ENCODE data around the gene ELF5. TPM values are rescaled to one million over a fixed set of nuclear protein-coding genes. Genes with fewer than 3 reads are reported as not detected.

Gene ELF5
- total RNA-seq, 2 experiments from 2014 or later = not detected

DNA sequence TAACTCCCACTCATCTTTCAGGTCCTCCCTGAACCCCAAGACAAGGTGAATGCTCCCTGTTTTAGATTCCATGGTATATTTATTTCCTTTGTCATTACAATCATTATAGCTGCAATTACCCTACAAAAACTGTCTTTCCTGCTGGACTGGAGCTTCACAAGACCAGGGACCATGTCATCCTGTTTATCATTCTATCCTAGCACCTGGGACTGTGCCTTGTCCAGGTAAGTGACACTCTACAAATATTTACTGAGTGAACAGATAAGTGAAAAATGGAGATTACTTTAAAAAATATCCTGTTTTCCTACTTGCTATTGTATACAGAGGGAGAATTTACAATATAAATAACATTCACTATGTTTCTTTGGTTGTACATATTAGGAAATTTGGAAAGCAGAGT is 22.5 kb upstream of the ELF5 start:
- no peaks in the 10 kb centered on the region for H3K9me3 Mint-ChIP-seq (ENCODE audit: insufficient read depth)
- CTCF ChIA-PET = no interaction called here

DNA sequence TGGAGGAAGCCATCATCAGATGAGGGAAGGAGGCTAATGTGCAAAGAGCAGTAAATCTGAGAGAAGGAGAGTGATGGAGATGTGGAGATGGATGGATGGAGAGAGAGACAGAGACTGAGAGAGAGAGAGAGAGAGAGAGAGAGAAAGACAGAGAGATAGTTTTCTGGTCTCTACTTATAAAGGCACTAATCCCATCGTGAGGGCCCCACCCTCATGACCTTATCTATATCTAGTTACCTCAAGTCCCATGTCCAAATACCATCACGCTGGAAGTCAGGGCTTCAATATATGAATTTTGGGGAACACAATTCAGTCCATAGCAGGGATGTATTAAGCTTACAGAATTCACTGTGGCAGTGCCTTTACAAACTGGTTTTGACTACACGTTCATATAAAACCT is 21.2 kb upstream of the ELF5 start:
- H3K36me3 Mint-ChIP-seq (ENCODE audit: low read depth) = no peaks in the 10 kb centered on the region
- peaks cover 14% of the 10 kb centered on the region for H3K27me3 Mint-ChIP-seq (ENCODE audit: low read depth)
- H3K9me3 Mint-ChIP-seq (ENCODE audit: insufficient read depth) = no peaks in the 10 kb centered on the region
- ChIA-PET CTCF (no interaction called here), POLR2A (no interaction called here)
- no peak overlapping the region for H3K4me3 Mint-ChIP-seq
- DNase-seq (no peak), ATAC-seq (no peak)
- no peak overlapping the region for H3K27ac Mint-ChIP-seq
- H3K4me1 Mint-ChIP-seq (ENCODE audit: low read depth) = no peaks in the 10 kb centered on the region

More for the DNA sequence above, 22.5 kb upstream of the ELF5 start:
- H3K27ac Mint-ChIP-seq = no peak overlapping the region
- H3K36me3 Mint-ChIP-seq (ENCODE audit: low read depth) = no peaks in the 10 kb centered on the region
- no peak for ATAC-seq
- POLR2A ChIA-PET = no interaction called here
- peaks cover 23% of the 10 kb centered on the region for H3K27me3 Mint-ChIP-seq (ENCODE audit: low read depth)
- DNase-seq = no peak
- no peak overlapping the region for H3K4me3 Mint-ChIP-seq
- H3K4me1 Mint-ChIP-seq (ENCODE audit: low read depth) = no peaks in the 10 kb centered on the region

DNA sequence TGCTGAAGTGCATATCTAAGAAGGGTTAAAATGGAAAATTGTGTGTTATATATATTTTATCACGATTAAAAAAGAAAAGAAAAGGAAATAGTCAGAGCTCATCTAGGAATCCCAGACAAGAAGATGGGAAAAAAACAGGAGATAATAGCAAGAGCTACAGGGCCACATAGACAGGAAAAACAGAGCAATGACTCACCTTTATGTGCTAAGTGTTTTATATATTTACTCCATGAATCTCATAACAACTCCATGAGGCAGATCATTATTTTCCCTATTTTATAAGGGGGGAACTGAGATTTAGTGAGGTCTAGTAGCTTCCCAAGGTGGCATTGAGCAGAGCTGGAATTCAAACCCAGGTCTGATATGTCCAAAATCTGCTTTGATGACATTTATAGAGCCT is 18.1 kb upstream of the ELF5 start:
- Mint-ChIP-seq H3K9me3 (ENCODE audit: insufficient read depth) (no peaks in the 10 kb centered on the region), H3K27me3 (ENCODE audit: low read depth) (peaks cover 13% of the 10 kb centered on the region), H3K36me3 (ENCODE audit: low read depth) (no peaks in the 10 kb centered on the region), H3K4me1 (ENCODE audit: low read depth) (no peaks in the 10 kb centered on the region), H3K4me3 (no peak overlapping the region), H3K27ac (no peak overlapping the region)
- POLR2A ChIA-PET = interaction anchor here (0.7 kb wide), 1 partner anchor 41 kb away, joined by 3 read pairs; no protein-coding TSS in a partner anchor
- ATAC-seq = no peak
- CTCF ChIA-PET = no interaction called here
- no peak for DNase-seq

DNA sequence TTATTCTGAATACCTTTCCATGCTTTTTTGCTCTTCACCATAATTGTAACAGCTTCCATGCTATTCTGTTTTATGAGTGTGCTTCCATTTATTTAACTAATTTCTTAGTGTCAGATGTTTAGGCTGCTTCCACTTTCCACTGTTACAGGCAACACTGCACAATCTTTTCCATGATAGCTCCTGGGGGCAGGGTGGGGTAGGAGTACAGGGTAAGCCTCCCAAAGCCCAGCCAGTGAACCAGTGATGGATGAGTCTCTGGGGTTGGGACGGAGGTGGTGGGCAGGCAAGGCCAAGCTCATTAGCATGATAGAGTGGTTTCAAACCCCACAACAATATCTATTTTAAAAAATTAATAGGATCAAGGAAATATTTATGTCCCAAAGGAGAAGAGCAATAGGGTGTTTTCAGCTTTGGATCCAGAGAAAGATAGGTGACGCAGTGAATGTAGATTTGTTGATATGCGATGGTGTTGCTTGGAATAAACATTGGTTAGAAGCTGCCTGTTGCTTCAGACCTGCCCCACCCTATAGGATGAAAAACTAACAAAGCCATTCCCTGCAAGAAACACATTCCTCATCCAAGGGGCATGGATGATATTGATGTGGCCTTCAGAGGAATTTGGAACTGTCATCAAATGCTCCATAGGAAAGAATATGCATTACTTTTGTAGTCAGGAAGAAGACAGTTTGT is 17.1 kb upstream of the ELF5 start:
- Mint-ChIP-seq H3K27ac (no peak overlapping the region), H3K4me1 (ENCODE audit: low read depth) (no peaks in the 10 kb centered on the region), H3K9me3 (ENCODE audit: insufficient read depth) (no peaks in the 10 kb centered on the region), H3K27me3 (ENCODE audit: low read depth) (peaks cover 13% of the 10 kb centered on the region), H3K36me3 (ENCODE audit: low read depth) (no peaks in the 10 kb centered on the region), H3K4me3 (no peak overlapping the region)
- ATAC-seq (no peak), DNase-seq (no peak)
- CTCF ChIA-PET = no interaction called here
- POLR2A ChIA-PET = no interaction called here

DNA sequence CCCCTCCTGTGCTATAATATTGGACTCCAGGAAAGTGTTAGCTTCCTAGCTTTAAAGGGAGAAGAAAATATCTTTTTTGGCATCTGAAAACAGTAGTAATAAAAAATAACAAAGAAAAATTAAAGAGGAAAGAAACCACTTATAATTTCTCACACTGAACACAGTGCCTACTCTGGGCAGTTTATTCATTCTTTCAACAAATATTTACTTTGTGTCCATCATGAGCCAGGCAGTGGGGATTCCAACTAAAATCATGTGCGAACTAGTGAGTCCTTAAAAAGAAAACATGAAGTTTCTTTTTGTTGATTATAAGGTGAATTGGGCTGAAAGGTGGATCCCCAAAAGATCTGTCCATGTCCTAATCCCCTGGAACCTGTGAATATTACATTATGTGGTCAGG is 16.0 kb upstream of the ELF5 start:
- Mint-ChIP-seq H3K27ac (no peak overlapping the region), H3K36me3 (ENCODE audit: low read depth) (no peaks in the 10 kb centered on the region), H3K4me1 (ENCODE audit: low read depth) (no peaks in the 10 kb centered on the region), H3K4me3 (no peak overlapping the region), H3K9me3 (ENCODE audit: insufficient read depth) (no peaks in the 10 kb centered on the region), H3K27me3 (ENCODE audit: low read depth) (peaks cover 13% of the 10 kb centered on the region)
- ATAC-seq (no peak), DNase-seq (no peak)
- ChIA-PET POLR2A (no interaction called here), CTCF (no interaction called here)

DNA sequence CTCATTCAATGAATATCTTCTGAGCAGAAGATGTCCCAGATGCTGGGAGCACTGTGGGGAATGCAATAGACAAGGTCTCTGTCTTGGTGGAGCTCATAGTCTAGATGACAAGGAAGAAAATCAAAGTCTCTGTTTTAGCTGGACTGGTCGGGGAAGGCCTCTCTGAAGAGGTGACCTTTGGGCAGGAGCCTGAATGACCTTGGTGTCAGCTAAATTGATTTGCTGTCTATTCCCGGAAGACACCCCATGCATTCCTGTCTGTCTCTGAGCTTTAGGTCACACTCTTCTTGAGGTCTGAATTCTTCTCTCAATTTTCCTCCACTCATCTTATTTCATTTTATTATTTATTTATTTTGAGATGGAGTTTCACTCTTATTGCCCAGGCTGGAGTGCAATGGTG is 14.5 kb upstream of the ELF5 start:
- POLR2A ChIA-PET = no interaction called here
- DNase-seq (no peak), ATAC-seq (no peak)
- no peaks in the 10 kb centered on the region for H3K4me1 Mint-ChIP-seq (ENCODE audit: low read depth)
- peaks cover 13% of the 10 kb centered on the region for H3K27me3 Mint-ChIP-seq (ENCODE audit: low read depth)
- H3K27ac Mint-ChIP-seq = no peak overlapping the region
- no peak overlapping the region for H3K4me3 Mint-ChIP-seq
- no peaks in the 10 kb centered on the region for H3K36me3 Mint-ChIP-seq (ENCODE audit: low read depth)
- no peaks in the 10 kb centered on the region for H3K9me3 Mint-ChIP-seq (ENCODE audit: insufficient read depth)
- CTCF ChIA-PET = no interaction called here

DNA sequence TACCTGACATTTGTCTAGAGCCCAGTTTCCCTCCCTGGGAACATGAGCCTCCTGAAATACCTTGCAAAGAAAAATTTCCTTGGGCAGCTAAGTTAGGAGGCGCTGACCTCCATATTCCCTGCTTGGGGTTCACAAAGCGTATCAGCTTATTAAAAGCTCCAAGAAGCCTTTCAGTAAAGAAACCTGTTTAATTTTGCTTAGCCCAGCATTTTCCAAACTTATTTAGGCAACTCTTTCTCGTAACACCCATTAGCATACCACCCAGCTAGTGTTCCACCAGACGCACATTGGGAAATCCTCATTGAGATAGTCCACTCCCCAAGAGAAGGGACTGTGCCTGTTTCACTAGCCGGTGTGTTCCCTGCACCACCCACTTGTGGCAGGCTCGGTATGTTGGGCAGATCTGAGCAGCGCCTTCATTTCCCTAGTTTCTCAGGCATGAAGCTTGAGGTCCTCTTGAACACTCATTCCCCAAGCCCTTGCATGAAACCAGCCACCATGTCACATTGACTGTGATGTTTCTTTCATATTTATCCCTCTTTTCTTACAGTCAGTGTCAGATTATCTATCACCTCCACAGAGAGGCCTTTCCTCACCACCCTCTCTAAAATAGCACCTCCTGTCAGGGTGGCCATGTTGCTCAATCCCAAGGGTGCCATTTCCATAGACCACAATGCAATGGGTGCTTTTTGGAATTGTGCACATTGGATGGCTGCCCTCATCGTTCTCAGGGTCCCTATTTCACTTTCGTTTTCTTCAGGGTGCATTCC is 12.5 kb upstream of the ELF5 start:
- CTCF ChIA-PET = no interaction called here
- Mint-ChIP-seq H3K4me3 (no peak overlapping the region), H3K4me1 (ENCODE audit: low read depth) (no peaks in the 10 kb centered on the region)

DNA sequence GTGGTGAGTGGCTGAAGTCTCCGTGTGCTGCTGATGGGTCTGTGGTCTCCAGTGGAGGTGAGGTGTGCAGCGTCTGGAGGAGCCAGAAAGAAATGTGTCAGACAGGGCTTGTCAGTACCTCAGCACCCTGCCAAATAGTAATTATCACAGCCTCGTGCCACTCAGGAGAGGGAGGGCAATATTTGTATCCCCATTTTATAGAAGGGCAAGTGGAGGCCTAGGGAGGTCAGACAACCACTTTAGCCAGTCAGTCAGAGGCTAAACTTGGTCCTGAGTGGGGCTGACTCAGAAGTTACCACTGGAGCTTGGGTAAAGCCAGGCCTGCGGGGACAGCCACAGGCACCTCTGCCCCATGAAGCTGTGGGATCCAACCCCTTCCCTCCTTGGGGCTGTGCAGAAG is 11.5 kb upstream of the ELF5 start:
- peaks cover 6% of the 10 kb centered on the region for H3K27me3 Mint-ChIP-seq (ENCODE audit: low read depth)
- CTCF ChIA-PET = no interaction called here
- H3K4me1 Mint-ChIP-seq (ENCODE audit: low read depth) = no peaks in the 10 kb centered on the region

More for the DNA sequence above, 12.5 kb upstream of the ELF5 start:
- no peak for ATAC-seq
- no peaks in the 10 kb centered on the region for H3K9me3 Mint-ChIP-seq (ENCODE audit: insufficient read depth)
- H3K36me3 Mint-ChIP-seq (ENCODE audit: low read depth) = no peaks in the 10 kb centered on the region
- POLR2A ChIA-PET = no interaction called here
- peaks cover 6% of the 10 kb centered on the region for H3K27me3 Mint-ChIP-seq (ENCODE audit: low read depth)
- H3K27ac Mint-ChIP-seq = no peak overlapping the region
- no peak for DNase-seq

DNA sequence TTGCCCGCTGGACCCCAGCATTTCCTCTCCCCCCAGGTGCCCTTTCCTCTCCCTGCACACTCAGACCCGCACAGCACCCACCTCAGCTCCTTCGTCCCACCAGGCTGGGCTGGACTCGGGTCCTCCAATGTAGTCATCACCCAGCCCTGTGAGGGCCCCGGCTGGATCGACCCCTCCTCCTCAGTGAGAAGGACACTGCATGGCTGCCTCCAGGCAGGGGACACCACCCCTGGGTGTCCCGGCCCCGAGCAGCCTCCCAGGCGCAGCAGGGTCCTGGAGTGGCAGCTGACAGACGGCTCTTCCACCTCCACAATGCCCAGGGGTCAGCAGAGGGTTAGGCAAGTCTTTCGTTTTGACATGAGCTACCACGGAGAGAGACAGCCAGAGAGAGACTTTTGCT is 11.1 kb upstream of the ELF5 start:
- peaks cover 5% of the 10 kb centered on the region for H3K27me3 Mint-ChIP-seq (ENCODE audit: low read depth)
- POLR2A ChIA-PET = no interaction called here
- no peak for DNase-seq
- H3K27ac Mint-ChIP-seq = no peak overlapping the region
- no peaks in the 10 kb centered on the region for H3K9me3 Mint-ChIP-seq (ENCODE audit: insufficient read depth)
- CTCF ChIA-PET = interaction anchor here (0.8 kb wide), 1 partner anchor 12 kb away, joined by 4 read pairs; no protein-coding TSS in a partner anchor
- H3K36me3 Mint-ChIP-seq (ENCODE audit: low read depth) = no peaks in the 10 kb centered on the region
- H3K4me3 Mint-ChIP-seq = no peak overlapping the region
- ATAC-seq = no peak
- no peaks in the 10 kb centered on the region for H3K4me1 Mint-ChIP-seq (ENCODE audit: low read depth)

More for the DNA sequence above, 11.5 kb upstream of the ELF5 start:
- Mint-ChIP-seq H3K9me3 (ENCODE audit: insufficient read depth) (no peaks in the 10 kb centered on the region), H3K27ac (no peak overlapping the region), H3K4me3 (no peak overlapping the region), H3K36me3 (ENCODE audit: low read depth) (no peaks in the 10 kb centered on the region)
- POLR2A ChIA-PET = no interaction called here
- DNase-seq (no peak), ATAC-seq (no peak)

DNA sequence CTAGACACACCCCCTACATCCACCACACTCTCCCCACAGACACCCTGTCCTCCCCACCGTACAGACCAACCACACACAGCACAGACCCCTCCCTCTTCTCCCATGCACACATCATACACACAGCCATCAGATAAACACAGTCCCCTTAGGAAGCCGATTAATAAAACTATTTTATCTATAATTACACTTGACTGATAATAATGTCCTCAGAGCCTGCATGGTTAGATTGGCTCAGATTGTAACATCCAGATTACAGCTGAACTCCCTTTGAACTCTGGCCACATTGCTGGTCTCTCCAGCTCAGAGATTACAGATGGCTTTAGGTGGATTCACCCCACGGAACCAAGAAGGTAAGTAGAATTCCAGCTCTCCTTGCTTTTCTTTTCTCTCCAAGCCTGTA is 9.5 kb upstream of the ELF5 start:
- Mint-ChIP-seq H3K9me3 (ENCODE audit: insufficient read depth) (no peaks in the 10 kb centered on the region), H3K36me3 (ENCODE audit: low read depth) (no peaks in the 10 kb centered on the region), H3K27me3 (ENCODE audit: low read depth) (peaks cover 5% of the 10 kb centered on the region), H3K27ac (no peak overlapping the region), H3K4me3 (no peak overlapping the region), H3K4me1 (ENCODE audit: low read depth) (no peaks in the 10 kb centered on the region)
- POLR2A ChIA-PET = no interaction called here
- DNase-seq (no peak), ATAC-seq (no peak)
- CTCF ChIA-PET = no interaction called here

DNA sequence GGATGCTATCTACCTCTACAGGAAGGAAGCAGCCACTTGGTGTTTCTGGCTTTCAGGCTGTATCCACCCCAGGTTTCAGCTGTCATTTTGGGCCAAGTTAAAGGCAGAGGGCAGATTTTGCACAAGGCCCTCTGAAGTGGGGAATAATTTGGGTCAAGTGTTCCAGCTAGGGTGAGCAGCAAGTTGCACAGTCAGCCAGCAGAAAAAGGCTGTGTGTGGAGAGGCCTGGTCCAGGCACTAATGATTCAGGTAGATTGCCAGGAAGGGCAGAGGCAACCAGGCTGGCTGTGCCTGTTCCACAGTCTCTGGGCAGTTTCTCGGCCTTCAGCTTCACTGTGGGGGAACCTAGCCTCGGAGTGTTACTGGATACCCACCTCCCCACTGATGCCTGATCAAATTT is 8.6 kb upstream of the ELF5 start:
- Mint-ChIP-seq H3K27me3 (ENCODE audit: low read depth) (peaks cover 12% of the 10 kb centered on the region), H3K4me1 (ENCODE audit: low read depth) (no peaks in the 10 kb centered on the region), H3K4me3 (no peak overlapping the region), H3K36me3 (ENCODE audit: low read depth) (no peaks in the 10 kb centered on the region), H3K9me3 (ENCODE audit: insufficient read depth) (no peaks in the 10 kb centered on the region), H3K27ac (no peak overlapping the region)
- CTCF ChIA-PET = interaction anchor here (1.4 kb wide), 1 partner anchor 10 kb away, joined by 5 read pairs; no protein-coding TSS in a partner anchor
- no peak for DNase-seq
- ATAC-seq = no peak
- POLR2A ChIA-PET = no interaction called here

DNA sequence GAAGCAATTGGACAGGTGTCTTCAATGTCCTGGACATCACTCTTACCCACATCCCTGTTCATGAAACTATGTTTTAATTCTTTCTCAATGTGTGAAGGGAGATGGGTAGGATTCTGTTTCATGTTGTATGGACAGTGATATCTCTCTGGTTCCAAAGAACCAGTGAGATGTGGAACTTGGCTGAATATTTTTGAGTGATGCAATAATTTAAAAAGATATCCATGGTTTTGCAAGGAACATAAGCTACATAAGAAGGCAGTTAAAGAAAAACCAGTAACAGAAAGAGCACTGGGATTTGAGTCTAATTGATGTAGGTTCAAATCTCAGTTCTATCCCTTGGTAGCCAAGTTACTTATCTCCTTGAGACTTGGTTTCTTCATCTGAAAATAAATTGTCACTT is 7.7 kb upstream of the ELF5 start:
- Mint-ChIP-seq H3K4me3 (no peak overlapping the region), H3K27me3 (ENCODE audit: low read depth) (peaks cover 14% of the 10 kb centered on the region), H3K27ac (no peak overlapping the region), H3K9me3 (ENCODE audit: insufficient read depth) (no peaks in the 10 kb centered on the region), H3K36me3 (ENCODE audit: low read depth) (no peaks in the 10 kb centered on the region), H3K4me1 (ENCODE audit: low read depth) (no peaks in the 10 kb centered on the region)
- no peak for ATAC-seq
- ChIA-PET CTCF (interaction anchor here (1.4 kb wide), 1 partner anchor 9 kb away, joined by 5 read pairs; no protein-coding TSS in a partner anchor), POLR2A (no interaction called here)
- DNase-seq = no peak

Measured in activated CD8-positive, alpha-beta T cell treated with anti-CD3 and anti-CD28 coated beads, Interleukin-2, amount 10 ng/mL, durations not matched to agents 7 days and 5 days (primary cell).